NCI-H2107 treated with DMSO at 0.1 percent for 48 hours (cell line): ENCODE data around the gene SMPDL3B.

Source experiments
- DNase-seq: peaks from one replicate; lab custom pipeline; 2025; ENCODE audit not compliant: unreplicated experiment; lab: John Stamatoyannopoulos, UW

The SMPDL3B gene

DNA sequence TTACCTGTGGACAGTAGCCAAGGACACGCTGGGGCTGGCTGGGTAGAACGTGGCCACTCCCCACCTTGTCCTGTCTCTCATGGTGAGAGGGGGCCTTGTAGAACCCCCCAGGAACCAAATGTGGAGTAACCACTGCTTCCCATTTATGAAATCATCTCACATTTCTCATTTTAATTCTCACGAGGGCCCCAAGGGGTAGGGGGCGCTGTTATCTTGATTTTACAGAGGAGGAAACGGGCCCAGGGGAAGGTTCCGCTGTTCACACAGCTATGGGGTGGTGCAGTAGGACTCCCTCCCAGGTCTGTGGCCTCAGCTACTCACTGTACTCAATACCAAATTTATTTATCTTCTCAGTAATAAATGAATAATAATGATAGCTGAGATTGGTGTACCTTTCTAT, 5.5 kb downstream of the SMPDL3B start:
- DNase-seq, result no peak

DNA sequence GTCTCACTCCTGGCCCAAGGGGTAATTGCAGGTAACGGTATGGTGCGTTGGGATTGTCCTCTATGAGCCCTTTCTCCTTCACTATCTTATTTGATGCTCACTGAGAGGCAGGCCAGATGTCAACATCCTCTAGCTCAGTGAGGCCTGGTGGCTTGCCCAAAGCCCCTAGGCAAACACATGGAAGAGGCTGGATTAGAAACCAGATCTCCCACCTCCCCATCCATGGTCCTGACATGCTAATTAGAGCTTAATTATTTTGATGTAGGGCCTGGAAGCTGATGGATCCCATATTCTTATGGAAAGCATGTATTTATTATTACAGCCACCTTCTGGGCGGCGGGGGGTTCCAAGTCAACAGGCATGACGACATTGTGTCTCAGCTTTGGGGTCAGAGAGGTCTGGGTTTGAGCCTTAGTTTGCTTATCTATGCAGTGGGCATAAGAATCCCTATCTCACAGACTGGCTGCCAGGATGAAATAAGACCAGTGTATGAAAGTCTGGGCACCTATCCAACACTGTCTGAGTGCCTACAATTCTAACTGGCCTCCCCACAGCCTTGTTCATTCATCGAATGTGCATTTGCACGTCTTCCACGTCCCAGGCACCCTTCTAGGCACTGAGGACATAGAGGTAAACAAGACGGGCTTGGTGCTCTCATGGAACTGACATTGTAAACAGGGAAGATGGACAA, 6.2 kb downstream of the SMPDL3B start:
- DNase-seq, result no peak

- DNase-seq, result no peak
These were observed 7.1 kb downstream of the SMPDL3B start for GRCh38 chr1:27941671-27942540.

DNA sequence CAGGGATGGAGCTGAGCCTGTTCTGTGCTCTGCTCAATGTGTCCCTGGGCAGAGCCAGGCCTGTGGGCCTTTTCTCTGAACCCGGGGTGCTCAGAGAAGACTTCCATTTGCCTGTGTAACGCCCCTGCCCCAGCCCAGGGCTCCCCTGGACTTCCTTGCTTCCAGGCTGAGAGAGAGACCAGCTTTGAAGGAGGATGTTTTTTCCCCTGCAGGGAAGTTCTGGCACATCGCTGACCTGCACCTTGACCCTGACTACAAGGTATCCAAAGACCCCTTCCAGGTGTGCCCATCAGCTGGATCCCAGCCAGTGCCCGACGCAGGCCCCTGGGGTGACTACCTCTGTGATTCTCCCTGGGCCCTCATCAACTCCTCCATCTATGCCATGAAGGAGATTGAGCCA, 10.2 kb downstream of the SMPDL3B start:
- DNase-seq, result no peak

GRCh38 chr1:27949027-27949426, 14.2 kb downstream of the SMPDL3B start:
- DNase-seq, result no peak

- DNase-seq, result no peak
These were observed 16.6 kb downstream of the SMPDL3B start for GRCh38 chr1:27951396-27951795.

DNA sequence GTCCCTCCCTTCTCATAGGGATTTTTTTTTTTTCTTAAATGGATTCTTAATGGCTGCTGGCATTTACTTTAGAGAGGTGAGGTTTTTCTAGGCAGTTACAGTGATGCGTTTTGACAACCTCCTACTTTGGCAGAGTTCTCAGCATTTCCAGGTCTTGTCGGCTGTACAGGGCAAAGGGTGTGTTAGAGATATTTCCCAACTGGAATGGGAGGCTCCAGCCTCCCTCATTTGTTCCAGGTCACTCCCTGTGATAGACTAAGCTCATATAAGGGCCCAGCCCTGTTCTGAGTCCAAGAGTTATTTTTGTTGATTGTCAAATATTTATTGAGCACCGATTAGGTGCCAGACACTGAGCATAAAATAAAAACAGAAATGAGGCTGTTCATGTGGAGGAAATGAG, 17.3 kb downstream of the SMPDL3B start:
- DNase-seq, result no peak

DNA sequence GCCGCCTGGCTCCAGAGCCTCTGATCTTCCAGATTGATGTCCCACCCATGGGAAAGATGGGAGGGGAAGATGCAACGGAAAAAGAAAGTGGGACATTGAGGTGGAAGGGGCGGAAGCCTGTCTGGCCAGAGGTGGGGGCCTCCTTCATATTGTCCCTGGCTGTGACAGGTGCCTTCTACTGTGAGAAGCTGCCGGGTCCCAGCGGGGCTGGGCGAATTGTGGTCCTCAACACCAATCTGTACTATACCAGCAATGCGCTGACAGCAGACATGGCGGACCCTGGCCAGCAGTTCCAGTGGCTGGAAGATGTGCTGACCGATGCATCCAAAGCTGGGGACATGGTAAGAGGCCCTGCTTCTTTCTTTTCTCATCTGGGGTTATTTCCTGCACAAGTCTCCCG, 19.4 kb downstream of the SMPDL3B start:
- no peak for DNase-seq

- DNase-seq, result no peak
These were observed 20.3 kb downstream of the SMPDL3B start for GRCh38 chr1:27955076-27955475.

- DNase-seq, result no peak
These were observed 22.0 kb downstream of the SMPDL3B start for GRCh38 chr1:27956761-27957160.

GRCh38 chr1:27957655-27958054, 22.9 kb downstream of the SMPDL3B start:
- DNase-seq, result no peak

- DNase-seq, result no peak
These were observed 23.7 kb downstream of the SMPDL3B start for GRCh38 chr1:27958513-27958912.

DNA sequence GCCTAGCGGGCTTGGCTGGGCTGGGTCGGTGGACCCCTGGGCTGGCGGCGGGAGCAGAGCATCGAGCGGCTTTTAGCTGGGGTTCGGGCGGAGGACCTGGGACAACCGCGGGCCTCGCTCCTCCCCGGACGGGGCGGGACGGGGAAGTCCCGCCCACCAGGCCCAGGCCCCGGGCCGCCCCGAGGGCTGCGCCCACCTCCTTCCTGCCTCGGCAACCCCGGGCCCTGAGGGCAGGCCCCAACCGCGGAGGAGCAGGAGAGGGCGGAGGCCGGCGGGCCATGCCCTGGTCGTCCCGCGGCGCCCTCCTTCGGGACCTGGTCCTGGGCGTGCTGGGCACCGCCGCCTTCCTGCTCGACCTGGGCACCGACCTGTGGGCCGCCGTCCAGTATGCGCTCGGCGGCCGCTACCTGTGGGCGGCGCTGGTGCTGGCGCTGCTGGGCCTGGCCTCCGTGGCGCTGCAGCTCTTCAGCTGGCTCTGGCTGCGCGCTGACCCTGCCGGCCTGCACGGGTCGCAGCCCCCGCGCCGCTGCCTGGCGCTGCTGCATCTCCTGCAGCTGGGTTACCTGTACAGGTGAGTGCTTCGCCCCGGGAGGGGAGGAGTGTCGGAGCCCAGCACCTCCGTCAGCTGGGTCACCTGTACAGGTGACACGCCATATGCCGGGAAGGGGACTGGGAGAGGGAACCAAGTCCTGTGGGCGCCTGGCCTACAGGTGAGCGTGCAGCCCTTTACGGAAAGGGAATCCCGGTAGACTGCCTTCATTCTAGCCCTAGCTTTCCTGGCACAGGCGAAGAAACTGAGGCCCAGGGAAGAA, 25.2 kb downstream of the SMPDL3B start, which contains the start of gene XKR8:
TSS of gene XKR8 (plus strand) at position 182 of the 812 bp plus-strand sequence. CDS start at position 279, 97 bp downstream.
- DNase-seq, result peak; percentile 30

- no peak for DNase-seq
These were observed 26.2 kb downstream of the SMPDL3B start for GRCh38 chr1:27960762-27961645.

GRCh38 chr1:27961646-27962221, 26.9 kb downstream of the SMPDL3B start:
- DNase-seq, result no peak

- no peak for DNase-seq
These were observed 28.6 kb downstream of the SMPDL3B start for GRCh38 chr1:27963393-27963792.

GRCh38 chr1:27966402-27967105, 31.8 kb downstream of the SMPDL3B start:
- no peak for DNase-seq

DNA sequence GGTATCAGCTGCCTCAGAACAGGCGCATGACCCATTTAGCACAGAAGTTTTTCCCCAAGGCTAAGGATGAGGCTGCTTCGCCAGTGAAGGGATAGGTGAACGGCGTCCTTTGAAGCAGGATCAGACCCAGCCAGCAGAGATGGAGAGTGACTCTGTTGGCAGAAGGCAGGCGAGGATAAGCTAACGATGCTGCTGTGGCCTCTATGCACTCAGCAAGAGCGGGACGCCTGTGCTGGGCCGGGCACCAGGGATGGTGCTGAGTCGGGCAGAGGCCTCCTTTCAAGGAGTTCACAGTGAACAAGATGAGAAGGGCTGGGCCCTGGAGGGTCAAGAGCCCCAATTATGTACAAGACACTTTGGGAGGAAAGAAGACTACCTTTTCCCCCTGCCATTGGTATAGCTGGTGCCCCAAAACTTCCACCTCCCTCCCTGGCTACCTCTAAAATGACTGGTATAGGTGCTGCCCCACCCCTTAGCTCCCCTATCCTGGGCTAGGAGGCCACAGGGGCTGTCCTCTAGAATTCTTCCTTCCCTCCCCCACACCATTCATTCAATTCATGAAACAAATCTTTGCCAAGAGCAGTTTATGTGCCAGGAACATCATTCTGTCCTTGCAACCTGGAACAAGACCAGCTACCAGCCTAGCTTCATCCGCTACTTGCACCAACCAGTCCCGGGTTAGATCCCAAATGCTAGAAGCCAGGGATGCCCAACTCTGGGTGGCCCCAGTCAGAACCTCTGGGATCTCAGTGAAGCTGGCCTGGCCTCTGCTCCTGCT, 32.5 kb downstream of the SMPDL3B start:
- no peak for DNase-seq
